Measurements from ENCODE around the gene SMTN.
"Not testable (repeated sequence)": the region's sequence is repeated elsewhere in the genome, so short reads cannot be mapped to it uniquely, and the experiment has no call there.

Gene SMTN

GRCh38 chr22:31091106-31091975 is 10.2 kb downstream of the SMTN start:
- DNase-seq = no peak

- DNase-seq = no peak
Observed at GRCh38 chr22:31092161-31092560, 11.0 kb downstream of the SMTN start.

GRCh38 chr22:31093086-31093850 is 12.2 kb downstream of the SMTN start:
- DNase-seq = no peak

- no peak for DNase-seq
Observed at GRCh38 chr22:31094021-31094551, 13.0 kb downstream of the SMTN start.

GRCh38 chr22:31094741-31095140 is 13.6 kb downstream of the SMTN start:
- no peak for DNase-seq

- no peak for DNase-seq
Observed at GRCh38 chr22:31095637-31096249, 14.6 kb downstream of the SMTN start.

GRCh38 chr22:31096657-31097279 is 15.7 kb downstream of the SMTN start:
- no peak for DNase-seq

- not testable (repeated sequence) for DNase-seq
Observed at GRCh38 chr22:31097539-31097938, 16.4 kb downstream of the SMTN start.

- DNase-seq = no peak
Observed at GRCh38 chr22:31097941-31098631, 17.0 kb downstream of the SMTN start.

GRCh38 chr22:31098632-31099110 is 17.6 kb downstream of the SMTN start:
- no peak for DNase-seq

- no peak for DNase-seq
Observed at GRCh38 chr22:31099386-31099785, 18.3 kb downstream of the SMTN start.

- no peak for DNase-seq
Observed at GRCh38 chr22:31099841-31100761, 19.0 kb downstream of the SMTN start.

- DNase-seq = no peak
Observed at GRCh38 chr22:31100762-31101525, 19.8 kb downstream of the SMTN start.

GRCh38 chr22:31102441-31103081 is 21.4 kb downstream of the SMTN start:
- DNase-seq = no peak

GRCh38 chr22:31103111-31103510 is 22.0 kb downstream of the SMTN start:
- no peak for DNase-seq

GRCh38 chr22:31103899-31104694 is 23.0 kb downstream of the SMTN start:
- no peak for DNase-seq

- DNase-seq = no peak
Observed at GRCh38 chr22:31104869-31105268, 23.8 kb downstream of the SMTN start.

GRCh38 chr22:31105282-31105929 is 24.3 kb downstream of the SMTN start:
- no peak for DNase-seq

Measured in activated T-cell treated with anti-CD3 and anti-CD28 coated beads for 4 hours (primary cell).